Sigmoid colon (tissue), 4 donors: Measurements from ENCODE around the gene FBXO10.

ENCODE experiments used
- EP300 ChIP-seq, 4 donors: sonication (generic); formaldehyde crosslinking; IDR thresholded peaks; one replicate each; pipeline ENCODE4 v1.6.1; 2017; ENCODE audit warnings: antibody characterized with exemption in 4 of 4
- POLR2AphosphoS5 ChIP-seq, 4 donors: sonication (generic); formaldehyde crosslinking; IDR thresholded peaks; one replicate each; pipeline ENCODE4 v1.6.1; 2017; ENCODE audit warnings: antibody characterized with exemption in 4 of 4
- TF ChIP-seq, protein P1 (sequence below), 4 experiments: fragments of 450-650 bp in 3 of 4; fragments of 200-600 bp in 1 of 4; IDR thresholded peaks; one replicate each; pipeline ENCODE4 v1.5.1; 2016 to 2019; ENCODE audit warnings: antibody characterized with exemption in 4 of 4, mild to moderate bottlenecking in 3 of 4, moderate library complexity in 2 of 4

DNA sequence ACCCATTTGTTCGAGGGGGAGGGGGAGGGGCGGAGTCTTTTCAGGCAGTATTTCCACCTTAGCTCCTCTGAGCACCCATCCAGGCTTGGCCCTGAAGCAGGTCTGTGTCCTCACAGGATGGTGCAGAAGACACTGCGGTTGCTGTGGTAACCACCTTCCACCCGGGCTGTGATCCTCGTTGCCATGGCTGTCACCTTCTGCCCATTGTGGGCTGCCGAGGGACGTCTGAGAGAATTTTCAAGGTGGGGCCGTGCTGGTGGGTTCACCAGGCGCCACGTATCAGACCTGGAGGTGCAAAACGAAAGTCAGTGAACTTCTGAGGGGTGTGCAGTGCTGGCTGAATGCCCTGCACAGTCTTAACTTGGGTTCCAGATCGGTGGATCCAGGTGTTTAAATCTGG, 63.7 kb downstream of the FBXO10 start:
- TF ChIP-seq, protein P1, sequence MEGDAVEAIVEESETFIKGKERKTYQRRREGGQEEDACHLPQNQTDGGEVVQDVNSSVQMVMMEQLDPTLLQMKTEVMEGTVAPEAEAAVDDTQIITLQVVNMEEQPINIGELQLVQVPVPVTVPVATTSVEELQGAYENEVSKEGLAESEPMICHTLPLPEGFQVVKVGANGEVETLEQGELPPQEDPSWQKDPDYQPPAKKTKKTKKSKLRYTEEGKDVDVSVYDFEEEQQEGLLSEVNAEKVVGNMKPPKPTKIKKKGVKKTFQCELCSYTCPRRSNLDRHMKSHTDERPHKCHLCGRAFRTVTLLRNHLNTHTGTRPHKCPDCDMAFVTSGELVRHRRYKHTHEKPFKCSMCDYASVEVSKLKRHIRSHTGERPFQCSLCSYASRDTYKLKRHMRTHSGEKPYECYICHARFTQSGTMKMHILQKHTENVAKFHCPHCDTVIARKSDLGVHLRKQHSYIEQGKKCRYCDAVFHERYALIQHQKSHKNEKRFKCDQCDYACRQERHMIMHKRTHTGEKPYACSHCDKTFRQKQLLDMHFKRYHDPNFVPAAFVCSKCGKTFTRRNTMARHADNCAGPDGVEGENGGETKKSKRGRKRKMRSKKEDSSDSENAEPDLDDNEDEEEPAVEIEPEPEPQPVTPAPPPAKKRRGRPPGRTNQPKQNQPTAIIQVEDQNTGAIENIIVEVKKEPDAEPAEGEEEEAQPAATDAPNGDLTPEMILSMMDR (IDR thresholded peaks at IDR 0.05): no peak
- TF ChIP-seq POLR2AphosphoS5 (IDR thresholded peaks at IDR 0.05): no peak
- TF ChIP-seq EP300 (IDR thresholded peaks at IDR 0.05): no peak
